ENCODE results near the gene ALKBH6. TPM values are rescaled to one million over a fixed set of nuclear protein-coding genes. Genes with fewer than 3 reads are reported as not detected.
"Not testable (repeated sequence)": the region's sequence is repeated elsewhere in the genome, so short reads cannot be mapped to it uniquely, and the experiment has no call there.

ALKBH6 gene
- total RNA-seq, 2 experiments from 2014 or later, result 38.2 to 43.0 TPM

- POLR2A ChIA-PET, result no interaction called here
- Mint-ChIP-seq H3K27me3 (no peaks in the 10 kb centered on the region), H3K27ac (no peak overlapping the region), H3K4me1 (peaks cover 15% of the 10 kb centered on the region), H3K4me3 (no peak overlapping the region), H3K9me3 (no peaks in the 10 kb centered on the region), H3K36me3 (ENCODE audit: low read depth) (peaks cover 11% of the 10 kb centered on the region)
- CTCF ChIA-PET, result interaction anchor here (0.8 to 1.3 kb wide), 2 partner anchors 10 to 14 kb away, joined by 3 read pairs; no protein-coding TSS in a partner anchor
- no peak for DNase-seq
Measured at GRCh38 chr19:36047835-36048234, 33.8 kb upstream of the ALKBH6 start.

- no peak for DNase-seq
- H3K4me3 Mint-ChIP-seq, result no peak overlapping the region
- no peaks in the 10 kb centered on the region for H3K9me3 Mint-ChIP-seq
- peaks cover 9% of the 10 kb centered on the region for H3K4me1 Mint-ChIP-seq
- peaks cover 8% of the 10 kb centered on the region for H3K36me3 Mint-ChIP-seq (ENCODE audit: low read depth)
- no peaks in the 10 kb centered on the region for H3K27me3 Mint-ChIP-seq
- ChIA-PET CTCF (interaction anchor here (0.7 to 1.3 kb wide), 2 partner anchors 15 to 67 kb away, joined by 3 read pairs; no protein-coding TSS in a partner anchor), POLR2A (no interaction called here)
- no peak overlapping the region for H3K27ac Mint-ChIP-seq
Measured at GRCh38 chr19:36046443-36047050, 32.5 kb upstream of the ALKBH6 start.

GRCh38 chr19:36043952-36044351 is 29.9 kb upstream of the ALKBH6 start:
- Mint-ChIP-seq H3K4me3 (no peak overlapping the region), H3K27me3 (no peaks in the 10 kb centered on the region), H3K27ac (no peak overlapping the region), H3K36me3 (ENCODE audit: low read depth) (peaks cover 7% of the 10 kb centered on the region), H3K4me1 (no peaks in the 10 kb centered on the region), H3K9me3 (no peaks in the 10 kb centered on the region)
- CTCF ChIA-PET, result interaction anchor here (0.8 kb wide), 1 partner anchor 10 kb away, joined by 3 read pairs; the partner anchor contains the start of gene THAP8
- DNase-seq, result no peak
- POLR2A ChIA-PET, result no interaction called here

GRCh38 chr19:36041831-36042230 is 27.8 kb upstream of the ALKBH6 start:
- peaks cover 10% of the 10 kb centered on the region for H3K36me3 Mint-ChIP-seq (ENCODE audit: low read depth)
- no peak overlapping the region for H3K27ac Mint-ChIP-seq
- peaks cover 9% of the 10 kb centered on the region for H3K4me1 Mint-ChIP-seq
- no peaks in the 10 kb centered on the region for H3K27me3 Mint-ChIP-seq
- no peaks in the 10 kb centered on the region for H3K9me3 Mint-ChIP-seq
- POLR2A ChIA-PET, result no interaction called here
- no peak overlapping the region for H3K4me3 Mint-ChIP-seq
- DNase-seq, result no peak
- CTCF ChIA-PET, result no interaction called here

GRCh38 chr19:36041092-36041491 is 27.1 kb upstream of the ALKBH6 start:
- H3K9me3 Mint-ChIP-seq; H3K27ac Mint-ChIP-seq; DNase-seq; H3K4me3 Mint-ChIP-seq; H3K27me3 Mint-ChIP-seq; POLR2A ChIA-PET; H3K36me3 Mint-ChIP-seq (ENCODE audit: low read depth): not testable (repeated sequence)
- CTCF ChIA-PET, result interaction anchor here (0.6 kb wide), 1 partner anchor 14 kb away, joined by 3 read pairs; no protein-coding TSS in a partner anchor
- H3K4me1 Mint-ChIP-seq, result peaks cover 12% of the 10 kb centered on the region

GRCh38 chr19:36040495-36040894 is 26.5 kb upstream of the ALKBH6 start:
- no peak overlapping the region for H3K4me3 Mint-ChIP-seq
- CTCF ChIA-PET, result no interaction called here
- H3K27ac Mint-ChIP-seq, result no peak overlapping the region
- peaks cover 18% of the 10 kb centered on the region for H3K4me1 Mint-ChIP-seq
- DNase-seq, result no peak
- POLR2A ChIA-PET, result no interaction called here
- no peaks in the 10 kb centered on the region for H3K9me3 Mint-ChIP-seq
- no peaks in the 10 kb centered on the region for H3K27me3 Mint-ChIP-seq
- peaks cover 11% of the 10 kb centered on the region for H3K36me3 Mint-ChIP-seq (ENCODE audit: low read depth)

GRCh38 chr19:36032251-36033104 is 18.5 kb upstream of the ALKBH6 start, which contains the start of gene CLIP3:
CLIP3 (minus strand) TSS chr19:36032873; CDS start chr19:36032357, 516 bp downstream.
- peak; percentile 21 for DNase-seq
- Mint-ChIP-seq H3K4me3 (peak within 1 kb of the TSS; percentile 43), H3K27ac (peak within 1 kb of the TSS; percentile 54), H3K36me3 (ENCODE audit: low read depth) (peaks cover 29% of the 10 kb centered on the region), H3K27me3 (no peaks in the 10 kb centered on the region), H3K9me3 (no peaks in the 10 kb centered on the region), H3K4me1 (peaks cover 39% of the 10 kb centered on the region)
- ChIA-PET CTCF (interaction anchor here (0.5 kb wide), 1 partner anchor 31 kb away, joined by 3 read pairs; no protein-coding TSS in a partner anchor), POLR2A (no interaction called here)

GRCh38 chr19:36031308-36031707 is 17.3 kb upstream of the ALKBH6 start:
- H3K9me3 Mint-ChIP-seq, result no peaks in the 10 kb centered on the region
- ChIA-PET CTCF (interaction anchor here (0.9 kb wide), 1 partner anchor 17 kb away, joined by 3 read pairs; the partner anchor contains the start of gene ALKBH6), POLR2A (no interaction called here)
- no peak overlapping the region for H3K4me3 Mint-ChIP-seq
- peaks cover 30% of the 10 kb centered on the region for H3K4me1 Mint-ChIP-seq
- DNase-seq, result no peak
- H3K36me3 Mint-ChIP-seq (ENCODE audit: low read depth), result peaks cover 27% of the 10 kb centered on the region
- H3K27me3 Mint-ChIP-seq, result no peaks in the 10 kb centered on the region
- no peak overlapping the region for H3K27ac Mint-ChIP-seq

- ChIA-PET CTCF (interaction anchor here (0.9 kb wide), 1 partner anchor 16 kb away, joined by 3 read pairs; the partner anchor contains the start of gene ALKBH6), POLR2A (no interaction called here)
- Mint-ChIP-seq H3K27me3 (no peaks in the 10 kb centered on the region), H3K36me3 (ENCODE audit: low read depth) (peaks cover 22% of the 10 kb centered on the region), H3K4me1 (peaks cover 24% of the 10 kb centered on the region), H3K4me3 (no peak overlapping the region), H3K27ac (peak overlapping the region; percentile 15), H3K9me3 (no peaks in the 10 kb centered on the region)
- no peak for DNase-seq
Measured at GRCh38 chr19:36030264-36031148, 16.5 kb upstream of the ALKBH6 start.

- H3K9me3 Mint-ChIP-seq, result no peaks in the 10 kb centered on the region
- peaks cover 8% of the 10 kb centered on the region for H3K4me1 Mint-ChIP-seq
- H3K4me3 Mint-ChIP-seq, result no peak overlapping the region
- no peak for DNase-seq
- ChIA-PET CTCF (interaction anchor here (0.7 to 1.5 kb wide), 2 partner anchors 10 to 18 kb away, joined by 3 read pairs; no protein-coding TSS in a partner anchor), POLR2A (interaction anchor here (0.6 kb wide), 1 partner anchor 172 kb away, joined by 5 read pairs; no protein-coding TSS in a partner anchor)
- H3K27me3 Mint-ChIP-seq, result no peaks in the 10 kb centered on the region
- H3K27ac Mint-ChIP-seq, result no peak overlapping the region
- H3K36me3 Mint-ChIP-seq (ENCODE audit: low read depth), result peaks cover 8% of the 10 kb centered on the region
Measured at GRCh38 chr19:36028313-36029041, 14.5 kb upstream of the ALKBH6 start.

GRCh38 chr19:36027696-36028095 is 13.7 kb upstream of the ALKBH6 start:
- Mint-ChIP-seq H3K27ac (no peak overlapping the region), H3K36me3 (ENCODE audit: low read depth) (peaks cover 11% of the 10 kb centered on the region), H3K9me3 (no peaks in the 10 kb centered on the region), H3K27me3 (no peaks in the 10 kb centered on the region), H3K4me1 (peaks cover 4% of the 10 kb centered on the region), H3K4me3 (no peak overlapping the region)
- ChIA-PET POLR2A (no interaction called here), CTCF (interaction anchor here (1.5 kb wide), 1 partner anchor 9 kb away, joined by 3 read pairs; no protein-coding TSS in a partner anchor)
- no peak for DNase-seq

Measured in activated CD4-positive, alpha-beta T cell treated with anti-CD3 and anti-CD28 coated beads, Interleukin-2, amount 10 ng/mL, durations not matched to agents 7 days and 5 days (primary cell).